IMR-90 (cell line): Measurements from ENCODE around the gene RAG1. TPM values are rescaled to one million over a fixed set of nuclear protein-coding genes. Genes with fewer than 3 reads are reported as not detected.

Source experiments
- ATAC-seq: fragments of 200-7000 bp; cut with Tn5 transposase; 2 replicates; pipeline ENCODE4 v1.9.1; 2020; ENCODE audit warnings: low read depth, mild to moderate bottlenecking, moderate library complexity
- BruUV-seq: library from RNA; stranded (reverse); fragments of 400-500 nt; replicated peaks from 2 replicates; lab custom pipeline; 2021; lab: Mats Ljungman, UMichigan
- CTCF ChIA-PET: fragments of 300-600 bp; formaldehyde crosslinking; extraction: SDS; loops from one replicate; lab custom pipeline; 2021; ENCODE audit warnings: antibody characterized with exemption; lab: Yijun Ruan, JAX
- POLR2A ChIA-PET: fragments of 300-600 bp; sonication (Branson Sonifier 250); formaldehyde crosslinking; loops from one replicate; lab custom pipeline; 2022; ENCODE audit warnings: antibody characterized with exemption; ENCODE audit not compliant: unreplicated experiment; lab: Charles Lee
- DNase-seq: peaks from one replicate; pipeline ENCODE4 v3.0.0; 2013
- H2AFZ ChIP-seq: replicated peaks from 2 replicates; pipeline ENCODE3; 2013; ENCODE audit warnings: low read length, mild to moderate bottlenecking; ENCODE audit not compliant: poor library complexity
- H2AK5ac ChIP-seq: 2 replicates; pipeline ENCODE4 v1.6.1; 2013; ENCODE audit warnings: low read depth, low read length, inconsistent platforms
- H2AK9ac ChIP-seq: replicated peaks from 2 replicates; pipeline ENCODE3; 2013; ENCODE audit warnings: mild to moderate bottlenecking, low read depth, low read length, moderate library complexity; ENCODE audit not compliant: poor library complexity
- H2BK120ac ChIP-seq: 2 replicates; pipeline ENCODE4 v1.6.1; 2013; ENCODE audit warnings: low read depth, low read length, inconsistent platforms
- H2BK15ac ChIP-seq: 3 replicates; pipeline ENCODE4 v1.6.1; 2013; ENCODE audit warnings: low read depth, low read length, inconsistent platforms
- H2BK20ac ChIP-seq: 2 replicates; pipeline ENCODE4 v1.6.1; 2013; ENCODE audit warnings: low read depth, mild to moderate bottlenecking, inconsistent platforms, low read length, moderate library complexity
- H2BK5ac ChIP-seq: 2 replicates; pipeline ENCODE4 v1.6.1; 2013; ENCODE audit warnings: mild to moderate bottlenecking, low read depth, low read length, inconsistent platforms; ENCODE audit not compliant: poor library complexity, severe bottlenecking
- H3K14ac ChIP-seq: replicated peaks from 2 replicates; pipeline ENCODE4 v1.6.1; 2013; ENCODE audit warnings: low read depth, low read length, inconsistent platforms
- H3K18ac ChIP-seq: 2 replicates; pipeline ENCODE4 v1.6.1; 2013; ENCODE audit warnings: low read depth, low read length, control low read depth
- H3K23ac ChIP-seq: 2 replicates; pipeline ENCODE4 v1.6.1; 2013; ENCODE audit warnings: low read depth, low read length, inconsistent platforms
- H3K27ac ChIP-seq: 2 replicates; pipeline ENCODE4 v1.5.1; 2013; ENCODE audit warnings: mild to moderate bottlenecking, control low read depth, low read length; ENCODE audit not compliant: insufficient read depth
- H3K27me3 ChIP-seq: 2 replicates; pipeline ENCODE4 v1.6.1; 2013; ENCODE audit warnings: low read length; ENCODE audit not compliant: control insufficient read depth, insufficient read depth
- H3K36me3 ChIP-seq: 2 replicates; pipeline ENCODE4 v1.6.1; 2013; ENCODE audit warnings: low read length, mixed read lengths; ENCODE audit not compliant: control insufficient read depth, insufficient read depth
- H3K4ac ChIP-seq: 2 replicates; pipeline ENCODE4 v1.6.1; 2013; ENCODE audit warnings: low read depth, low read length, inconsistent platforms
- H3K4me1 ChIP-seq: 2 replicates; pipeline ENCODE4 v1.6.1; 2013; ENCODE audit warnings: low read length, mixed read lengths; ENCODE audit not compliant: control insufficient read depth, insufficient read depth
- H3K4me2 ChIP-seq: 2 replicates; pipeline ENCODE4 v1.6.1; 2013; ENCODE audit warnings: low read depth, mild to moderate bottlenecking, control low read depth, low read length, moderate library complexity
- H3K4me3 ChIP-seq: 2 replicates; pipeline ENCODE4 v1.5.1; 2013; ENCODE audit warnings: low read depth, mild to moderate bottlenecking, control low read depth, low read length, moderate library complexity; ENCODE audit not compliant: insufficient read depth
- H3K56ac ChIP-seq: 2 replicates; pipeline ENCODE4 v1.6.1; 2013; ENCODE audit warnings: low read length, inconsistent platforms; ENCODE audit not compliant: insufficient read depth; ENCODE audit errors: extremely low read depth
- H3K79me1 ChIP-seq, 2 experiments: 2 replicates each; pipeline ENCODE4 v1.6.1; 2013; ENCODE audit warnings: low read length in 2 of 2, inconsistent platforms in 1 of 2, low read depth in 1 of 2
- H3K9ac ChIP-seq: 2 replicates; pipeline ENCODE4 v1.6.1; 2013; ENCODE audit warnings: low read depth, low read length, control low read depth
- H3K9me1 ChIP-seq: 2 replicates; pipeline ENCODE4 v1.6.1; 2013; ENCODE audit warnings: low read length, inconsistent platforms; ENCODE audit not compliant: insufficient read depth
- H3K9me3 ChIP-seq: 2 replicates; pipeline ENCODE4 v1.6.1; 2013; ENCODE audit warnings: low read length; ENCODE audit not compliant: control insufficient read depth, insufficient read depth
- H4K20me1 ChIP-seq: 2 replicates; pipeline ENCODE4 v1.6.1; 2013; ENCODE audit warnings: low read length, inconsistent platforms; ENCODE audit not compliant: insufficient read depth
- H4K5ac ChIP-seq: 2 replicates; pipeline ENCODE4 v1.6.1; 2013; ENCODE audit warnings: mild to moderate bottlenecking, low read depth, low read length, control low read depth
- H4K8ac ChIP-seq, 2 experiments: 2 replicates each; pipeline ENCODE4 v1.6.1; 2013; ENCODE audit warnings: low read depth in 2 of 2, low read length in 2 of 2, control low read depth in 1 of 2, inconsistent platforms in 1 of 2
- H4K91ac ChIP-seq: 2 replicates; pipeline ENCODE4 v1.6.1; 2013; ENCODE audit warnings: low read depth, low read length, inconsistent platforms; ENCODE audit not compliant: insufficient read depth
- BHLHE40 ChIP-seq: fragments of 150-350 bp; IDR thresholded peaks from 2 replicates; pipeline ENCODE4 v1.6.1; 2016; ENCODE audit warnings: mild to moderate bottlenecking, low read depth, low read length
- CHD1 ChIP-seq: IDR thresholded peaks from 2 replicates; pipeline ENCODE4 v1.6.1; 2012; ENCODE audit warnings: low read depth, low read length, improper control_type of control experiment
- FOS ChIP-seq: fragments of 150-350 bp; IDR thresholded peaks from 2 replicates; pipeline ENCODE4 v1.6.1; 2016; ENCODE audit warnings: low read depth, low read length
- MAZ ChIP-seq: IDR thresholded peaks from 2 replicates; pipeline ENCODE4 v1.6.1; 2012; ENCODE audit warnings: low read depth, mild to moderate bottlenecking, low read length, improper control_type of control experiment, moderate library complexity, borderline replicate concordance
- MXI1 ChIP-seq: IDR thresholded peaks from 2 replicates; pipeline ENCODE4 v1.6.1; 2012; ENCODE audit warnings: low read depth, mild to moderate bottlenecking, low read length, moderate library complexity, borderline replicate concordance
- NFE2L2 ChIP-seq: fragments of 150-350 bp; IDR thresholded peaks from 2 replicates; pipeline ENCODE4 v1.6.1; 2016; ENCODE audit warnings: low read depth, mild to moderate bottlenecking, low read length
- POLR2A ChIP-seq: IDR thresholded peaks from 2 replicates; pipeline ENCODE4 v1.6.1; 2012; ENCODE audit warnings: mild to moderate bottlenecking, low read depth, low read length
- RAD21 ChIP-seq: IDR thresholded peaks from 2 replicates; pipeline ENCODE4 v1.6.1; 2012; ENCODE audit warnings: low read length, improper control_type of control experiment
- RCOR1 ChIP-seq: IDR thresholded peaks from 2 replicates; pipeline ENCODE4 v1.6.1; 2012; ENCODE audit warnings: mild to moderate bottlenecking, low read length, improper control_type of control experiment; ENCODE audit not compliant: insufficient replicate concordance
- RFX5 ChIP-seq: IDR thresholded peaks from 2 replicates; pipeline ENCODE4 v1.8.0; 2012; ENCODE audit warnings: low read depth, mild to moderate bottlenecking, low read length, moderate library complexity
- SMC3 ChIP-seq: fragments of 150-350 bp; IDR thresholded peaks from 2 replicates; pipeline ENCODE4 v1.6.1; 2016; ENCODE audit warnings: low read depth, mild to moderate bottlenecking, antibody characterized with exemption, low read length, moderate library complexity
- WGBS, 2 experiments: methylation state at CpG; one replicate each; pipeline versions ENCODE4 v1.1.5 to v1.1.7; 2013; ENCODE audit warnings: missing lambda C conversion rate in 2 of 2; ENCODE audit not compliant: insufficient read length in 1 of 2; ENCODE audit errors: extremely low coverage in 2 of 2; 5-methylcytosine and 5-hydroxymethylcytosine counted together
- dilution Hi-C: fragments of 300-500 bp; cut with HindIII; formaldehyde crosslinking; loops from one replicate; pipeline ENCODE4 v1.14.3; 2018; ENCODE audit warnings: low sequenced_read_pairs; ENCODE audit not compliant: unreplicated experiment
- in situ Hi-C: fragments of 300-500 bp; cut with MboI; formaldehyde crosslinking; loops from 3 replicates; pipeline ENCODE4 v1.14.3; 2019; ENCODE audit warnings: low sequenced_read_pairs, inconsistent platforms, mixed read lengths
- intact Hi-C: fragments of 100-400 bp; cut with micrococcal nuclease; formaldehyde crosslinking; loops from 2 replicates; pipeline ENCODE4 v1.10.0; 2022
- polyA plus RNA-seq, 3 experiments: library from polyadenylated mRNA; depleted of rRNA; stranded (reverse); fragments of >200 nt; gene quantifications; 2 replicates each; pipeline ENCODE4 v1.2.3, GENCODE V29; 2012; ENCODE audit warnings: low replicate concordance in 1 of 3
- total RNA-seq: library from RNA; depleted of rRNA; stranded (reverse); fragments of >200 nt; gene quantifications from 2 replicates; pipeline ENCODE4 v1.2.3, GENCODE V29; 2012
- TF ChIP-seq, protein P1 (sequence below): conservative IDR thresholded peaks from 2 replicates; pipeline ENCODE4 v1.5.1; 2012; ENCODE audit warnings: mild to moderate bottlenecking, low read depth, low read length, improper control_type of control experiment
- TF ChIP-seq, protein P2 (sequence below): fragments of 150-350 bp; IDR thresholded peaks from 2 replicates; pipeline ENCODE4 v1.6.1; 2016; ENCODE audit warnings: low read depth, mild to moderate bottlenecking, low read length, moderate library complexity, borderline replicate concordance
- TF ChIP-seq, protein P3 (sequence below): fragments of 150-350 bp; IDR thresholded peaks from 2 replicates; pipeline ENCODE4 v1.6.1; 2017; ENCODE audit warnings: mild to moderate bottlenecking, antibody characterized with exemption, low read length, low read depth

Gene RAG1
- total and polyA plus RNA-seq, 2 of the 4 experiments (the other 2 are of a cell fraction) = 0.14 to 0.72 TPM

- no peak overlapping the region for H3K4ac ChIP-seq
- no peak overlapping the region for H2AK5ac ChIP-seq
- no peak overlapping the region for H2BK20ac ChIP-seq
- DNase-seq (no peak), ATAC-seq (no peak)
- no peak overlapping the region for H3K23ac ChIP-seq
- 71% methylated on average over 2 of the region's 3 CpGs; no CpG with 5 or more reads in 1 of the 2 experiments for WGBS, 2 experiments
- H3K9me3 ChIP-seq = no peaks in the 10 kb centered on the region
- ChIA-PET POLR2A (no interaction called here), CTCF (no interaction called here)
- no peaks in the 10 kb centered on the region for H3K79me1 ChIP-seq
- H3K27me3 ChIP-seq = no peaks in the 10 kb centered on the region
- H3K36me3 ChIP-seq = no peaks in the 10 kb centered on the region
- TF ChIP-seq POLR2A (no peak), MXI1 (no peak), RAD21 (no peak), CHD1 (no peak), NFE2L2 (no peak), SMC3 (no peak), RFX5 (no peak), RCOR1 (no peak), MAZ (no peak), FOS (no peak), BHLHE40 (no peak)
- TF ChIP-seq, protein P1, sequence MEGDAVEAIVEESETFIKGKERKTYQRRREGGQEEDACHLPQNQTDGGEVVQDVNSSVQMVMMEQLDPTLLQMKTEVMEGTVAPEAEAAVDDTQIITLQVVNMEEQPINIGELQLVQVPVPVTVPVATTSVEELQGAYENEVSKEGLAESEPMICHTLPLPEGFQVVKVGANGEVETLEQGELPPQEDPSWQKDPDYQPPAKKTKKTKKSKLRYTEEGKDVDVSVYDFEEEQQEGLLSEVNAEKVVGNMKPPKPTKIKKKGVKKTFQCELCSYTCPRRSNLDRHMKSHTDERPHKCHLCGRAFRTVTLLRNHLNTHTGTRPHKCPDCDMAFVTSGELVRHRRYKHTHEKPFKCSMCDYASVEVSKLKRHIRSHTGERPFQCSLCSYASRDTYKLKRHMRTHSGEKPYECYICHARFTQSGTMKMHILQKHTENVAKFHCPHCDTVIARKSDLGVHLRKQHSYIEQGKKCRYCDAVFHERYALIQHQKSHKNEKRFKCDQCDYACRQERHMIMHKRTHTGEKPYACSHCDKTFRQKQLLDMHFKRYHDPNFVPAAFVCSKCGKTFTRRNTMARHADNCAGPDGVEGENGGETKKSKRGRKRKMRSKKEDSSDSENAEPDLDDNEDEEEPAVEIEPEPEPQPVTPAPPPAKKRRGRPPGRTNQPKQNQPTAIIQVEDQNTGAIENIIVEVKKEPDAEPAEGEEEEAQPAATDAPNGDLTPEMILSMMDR = no peak
- TF ChIP-seq, protein P2, sequence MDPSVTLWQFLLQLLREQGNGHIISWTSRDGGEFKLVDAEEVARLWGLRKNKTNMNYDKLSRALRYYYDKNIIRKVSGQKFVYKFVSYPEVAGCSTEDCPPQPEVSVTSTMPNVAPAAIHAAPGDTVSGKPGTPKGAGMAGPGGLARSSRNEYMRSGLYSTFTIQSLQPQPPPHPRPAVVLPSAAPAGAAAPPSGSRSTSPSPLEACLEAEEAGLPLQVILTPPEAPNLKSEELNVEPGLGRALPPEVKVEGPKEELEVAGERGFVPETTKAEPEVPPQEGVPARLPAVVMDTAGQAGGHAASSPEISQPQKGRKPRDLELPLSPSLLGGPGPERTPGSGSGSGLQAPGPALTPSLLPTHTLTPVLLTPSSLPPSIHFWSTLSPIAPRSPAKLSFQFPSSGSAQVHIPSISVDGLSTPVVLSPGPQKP = no peak
- TF ChIP-seq, protein P3, sequence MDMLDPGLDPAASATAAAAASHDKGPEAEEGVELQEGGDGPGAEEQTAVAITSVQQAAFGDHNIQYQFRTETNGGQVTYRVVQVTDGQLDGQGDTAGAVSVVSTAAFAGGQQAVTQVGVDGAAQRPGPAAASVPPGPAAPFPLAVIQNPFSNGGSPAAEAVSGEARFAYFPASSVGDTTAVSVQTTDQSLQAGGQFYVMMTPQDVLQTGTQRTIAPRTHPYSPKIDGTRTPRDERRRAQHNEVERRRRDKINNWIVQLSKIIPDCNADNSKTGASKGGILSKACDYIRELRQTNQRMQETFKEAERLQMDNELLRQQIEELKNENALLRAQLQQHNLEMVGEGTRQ = no peak
- H2BK15ac ChIP-seq = no peak overlapping the region
- H3K18ac ChIP-seq = no peak overlapping the region
- H2AK9ac ChIP-seq = no peak overlapping the region
- H3K56ac ChIP-seq = no peak overlapping the region
- dilution Hi-C loops = no loop called here
- no peaks in the 10 kb centered on the region for H3K4me1 ChIP-seq
- in situ Hi-C loops = no loop called here
- no peaks in the 10 kb centered on the region for H3K9me1 ChIP-seq
- no peak overlapping the region for H4K91ac ChIP-seq
- H4K20me1 ChIP-seq = no peaks in the 10 kb centered on the region
- intact Hi-C loops = no loop called here
- H2BK120ac ChIP-seq = no peak overlapping the region
- H3K27ac ChIP-seq = no peak overlapping the region
- no peak overlapping the region for H3K4me2 ChIP-seq
- no peak overlapping the region for H4K8ac ChIP-seq
- H3K4me3 ChIP-seq = no peak overlapping the region
- no peak overlapping the region for H4K5ac ChIP-seq
- no peak overlapping the region for H3K9ac ChIP-seq
- H2AFZ ChIP-seq = no peak overlapping the region
- H2BK5ac ChIP-seq = no peak overlapping the region
- BruUV-seq = no TSS peak
- H3K14ac ChIP-seq = no peak overlapping the region
Observed at GRCh38 chr11:36618363-36619047, 50.7 kb downstream of the RAG1 start.
